HG03378 (cell line): ENCODE data around the gene CHRDL1.
"Not testable (repeated sequence)": the region's sequence is repeated elsewhere in the genome, so short reads cannot be mapped to it uniquely, and the experiment has no call there.

Experiments
- ATAC-seq: cut with Tn5 transposase; IDR thresholded peaks from one replicate; pipeline ENCODE4 v1.9.1; 2021; ENCODE audit warnings: mild to moderate bottlenecking, moderate library complexity; ENCODE audit not compliant: unreplicated experiment

Gene CHRDL1

GRCh38 chrX:110795645-110796406, at the start of gene CHRDL1:
Gene CHRDL1 (minus strand): TSS chrX:110795817. CDS start chrX:110792181, 3,636 bp downstream.
- no peak for ATAC-seq

- no peak for ATAC-seq
These were observed 41.4 kb upstream of the CHRDL1 start for GRCh38 chrX:110836982-110837381.

GRCh38 chrX:110836451-110836850, 40.8 kb upstream of the CHRDL1 start:
- no peak for ATAC-seq

- no peak for ATAC-seq
These were observed 40.4 kb upstream of the CHRDL1 start for GRCh38 chrX:110836001-110836400.

GRCh38 chrX:110825972-110826371, 30.4 kb upstream of the CHRDL1 start:
- no peak for ATAC-seq

- not testable (repeated sequence) for ATAC-seq
These were observed 20.9 kb upstream of the CHRDL1 start for GRCh38 chrX:110816543-110816942.

- ATAC-seq, result no peak
These were observed 10.5 kb upstream of the CHRDL1 start for GRCh38 chrX:110806145-110806544.

- no peak for ATAC-seq
These were observed 9.7 kb upstream of the CHRDL1 start for GRCh38 chrX:110805303-110805702.

- ATAC-seq, result no peak
These were observed 8.8 kb upstream of the CHRDL1 start for GRCh38 chrX:110804446-110804845.

- ATAC-seq, result no peak
These were observed 7.9 kb upstream of the CHRDL1 start for GRCh38 chrX:110803506-110803905.

- no peak for ATAC-seq
These were observed 735 bp upstream of the CHRDL1 start for GRCh38 chrX:110796407-110796697.

- no peak for ATAC-seq
These were observed 1.0 kb downstream of the CHRDL1 start for GRCh38 chrX:110794601-110795000.

GRCh38 chrX:110791071-110791470, 4.5 kb downstream of the CHRDL1 start:
- ATAC-seq, result no peak

GRCh38 chrX:110786486-110786885, 9.1 kb downstream of the CHRDL1 start:
- no peak for ATAC-seq

GRCh38 chrX:110759785-110760184, 35.8 kb downstream of the CHRDL1 start:
- ATAC-seq, result no peak

GRCh38 chrX:110758781-110759422, 36.7 kb downstream of the CHRDL1 start:
- ATAC-seq, result no peak

GRCh38 chrX:110755611-110756010, 40.0 kb downstream of the CHRDL1 start:
- ATAC-seq, result no peak

GRCh38 chrX:110755061-110755460, 40.6 kb downstream of the CHRDL1 start:
- ATAC-seq, result no peak

GRCh38 chrX:110750526-110751189, 45.0 kb downstream of the CHRDL1 start:
- no peak for ATAC-seq

- ATAC-seq, result no peak
These were observed 47.3 kb downstream of the CHRDL1 start for GRCh38 chrX:110748256-110748806.

GRCh38 chrX:110746014-110746413, 49.6 kb downstream of the CHRDL1 start:
- ATAC-seq, result no peak

- no peak for ATAC-seq
These were observed 50.3 kb downstream of the CHRDL1 start for GRCh38 chrX:110745288-110745687.
